SK-N-SH (cell line): ENCODE measurements around the gene GGACT. TPM values are rescaled to one million over a fixed set of nuclear protein-coding genes. Genes with fewer than 3 reads are reported as not detected.

Experiments used
- CTCF ChIA-PET: fragments of 300-600, 350-600 bp; formaldehyde crosslinking; extraction: SDS; loops from one replicate; lab custom pipeline; 2021; lab: Yijun Ruan, JAX
- POLR2A ChIA-PET: fragments of 350-600 bp; sonication (Branson Sonifier 250); formaldehyde crosslinking; extraction: SDS; loops from one replicate; lab custom pipeline; 2020; ENCODE audit warnings: antibody characterized with exemption, inconsistent platforms; lab: Yijun Ruan, JAX
- DNase-seq: peaks from one replicate; pipeline ENCODE4 v3.0.0; 2012
- H2AFZ ChIP-seq: fragments of 200-600 bp; sonication (generic); 2 replicates; pipeline ENCODE4 v1.8.1; 2016; ENCODE audit warnings: antibody characterized with exemption, mild to moderate bottlenecking, low read depth
- H3F3A ChIP-seq: fragments of 200-600 bp; sonication (generic); replicated peaks from 2 replicates; pipeline ENCODE3; 2016; ENCODE audit warnings: antibody characterized with exemption, mild to moderate bottlenecking; ENCODE audit not compliant: insufficient read depth
- H3K27ac ChIP-seq, 2 experiments: fragments of 200-500 bp in 1 of 2; fragments of 200-600 bp in 1 of 2; sonication (Bioruptor generic) in 1 of 2; sonication (generic), shearing (Covaris generic) in 1 of 2; 2 replicates each; pipeline versions ENCODE4 v1.5.1 to v1.6.1; 2014 to 2016; ENCODE audit warnings: low read depth in 2 of 2, inconsistent platforms in 1 of 2, low read length in 1 of 2, mild to moderate bottlenecking in 1 of 2, mixed read lengths in 1 of 2
- H3K27me3 ChIP-seq: fragments of 200-600 bp; sonication (generic), shearing (Covaris generic); 2 replicates; pipeline ENCODE4 v1.6.1; 2016; ENCODE audit warnings: mixed run types; ENCODE audit not compliant: insufficient read depth
- H3K36me3 ChIP-seq, 2 experiments: fragments of 200-500 bp in 1 of 2; fragments of 200-600 bp in 1 of 2; sonication (Bioruptor generic) in 1 of 2; sonication (generic) in 1 of 2; replicated peaks in 1 of 2; 2 replicates each; pipeline versions ENCODE3 to v1.5.1; 2014 to 2016; ENCODE audit warnings: low read length in 1 of 2, mild to moderate bottlenecking in 1 of 2; ENCODE audit not compliant: insufficient read depth in 2 of 2, control insufficient read depth in 1 of 2
- H3K4me1 ChIP-seq, 2 experiments: fragments of 200-500 bp in 1 of 2; fragments of 200-600 bp in 1 of 2; sonication (Bioruptor generic) in 1 of 2; sonication (generic), shearing (Covaris generic) in 1 of 2; 2 replicates each; pipeline versions ENCODE4 v1.5.1 to v1.6.1; 2014 to 2016; ENCODE audit warnings: low read depth in 1 of 2, low read length in 1 of 2, mixed run types in 1 of 2; ENCODE audit not compliant: insufficient read depth in 2 of 2, control insufficient read depth in 1 of 2
- H3K4me2 ChIP-seq: fragments of 200-600 bp; sonication (generic), shearing (Covaris generic); 2 replicates; pipeline ENCODE4 v1.6.1; 2017; ENCODE audit warnings: mixed run types
- H3K4me3 ChIP-seq, 2 experiments: fragments of 200-500 bp in 1 of 2; fragments of 200-600 bp in 1 of 2; sonication (Bioruptor generic) in 1 of 2; sonication (generic), shearing (Covaris generic) in 1 of 2; 2 replicates each; pipeline versions ENCODE4 v1.5.1 to v1.8.1; 2014 to 2016; ENCODE audit warnings: low read depth in 2 of 2, inconsistent platforms in 1 of 2, low read length in 1 of 2, mild to moderate bottlenecking in 1 of 2, mixed read lengths in 1 of 2, moderate library complexity in 1 of 2
- H3K79me2 ChIP-seq: fragments of 200-600 bp; sonication (generic); 2 replicates; pipeline ENCODE4 v1.8.1; 2017; ENCODE audit warnings: mild to moderate bottlenecking; ENCODE audit not compliant: insufficient read depth
- H3K9ac ChIP-seq: fragments of 200-600 bp; sonication (generic); 2 replicates; pipeline ENCODE4 v1.6.1; 2017; ENCODE audit warnings: mixed run types
- H3K9me2 ChIP-seq: fragments of 200-600 bp; sonication (generic); 2 replicates; pipeline ENCODE4 v1.6.1; 2017; ENCODE audit warnings: mixed run types
- H3K9me3 ChIP-seq: fragments of 200-600 bp; sonication (generic); 2 replicates; pipeline ENCODE4 v1.6.1; 2017; ENCODE audit warnings: mixed run types, mild to moderate bottlenecking, moderate library complexity
- H4K20me1 ChIP-seq: fragments of 200-600 bp; sonication (generic); 2 replicates; pipeline ENCODE4 v1.6.1; 2017; ENCODE audit warnings: mild to moderate bottlenecking, mixed run types; ENCODE audit not compliant: insufficient read depth
- FOXM1 ChIP-seq: IDR thresholded peaks from 2 replicates; pipeline ENCODE4 v1.4.0; 2012; ENCODE audit warnings: low read depth, mild to moderate bottlenecking
- GATA2 ChIP-seq: sonication (generic); formaldehyde crosslinking; IDR thresholded peaks from 2 replicates; pipeline ENCODE4 v1.5.0; 2020; ENCODE audit warnings: mild to moderate bottlenecking, missing genetic modification reagents
- JUND ChIP-seq: IDR thresholded peaks from 2 replicates; pipeline ENCODE4 v1.4.0; 2012
- MEF2A ChIP-seq: IDR thresholded peaks from 2 replicates; pipeline ENCODE4 v1.4.0; 2012; ENCODE audit warnings: low read depth, borderline replicate concordance
- MXI1 ChIP-seq: IDR thresholded peaks from 2 replicates; pipeline ENCODE4 v1.6.1; 2012; ENCODE audit warnings: mild to moderate bottlenecking, low read depth, low read length, improper control_type of control experiment
- NFIC ChIP-seq: IDR thresholded peaks from 2 replicates; pipeline ENCODE4 v1.4.0; 2012; ENCODE audit warnings: borderline replicate concordance
- POLR2AphosphoS5 ChIP-seq: IDR thresholded peaks from 2 replicates; pipeline ENCODE4 v1.6.1; 2012; ENCODE audit warnings: low read depth, low read length
- RCOR1 ChIP-seq: fragments of 150-350 bp; IDR thresholded peaks from 2 replicates; pipeline ENCODE4 v1.6.1; 2017; ENCODE audit warnings: antibody characterized with exemption, low read length
- RXRA ChIP-seq: IDR thresholded peaks from 2 replicates; pipeline ENCODE4 v1.4.0; 2012; ENCODE audit warnings: low read depth, mild to moderate bottlenecking, borderline replicate concordance
- SIN3A ChIP-seq: IDR thresholded peaks from 2 replicates; pipeline ENCODE4 v1.6.1; 2012; ENCODE audit warnings: low read depth, mild to moderate bottlenecking, low read length, moderate library complexity, borderline replicate concordance
- SMC3 ChIP-seq: IDR thresholded peaks from 2 replicates; pipeline ENCODE4 v1.6.1; 2012; ENCODE audit warnings: low read depth, low read length, improper control_type of control experiment
- TAF1 ChIP-seq: IDR thresholded peaks from 2 replicates; pipeline ENCODE4 v1.6.1; 2012; ENCODE audit warnings: low read depth, mild to moderate bottlenecking, low read length, moderate library complexity, borderline replicate concordance
- TCF12 ChIP-seq: IDR thresholded peaks from 2 replicates; pipeline ENCODE4 v1.4.0; 2012
- YY1 ChIP-seq: IDR thresholded peaks from 2 replicates; pipeline ENCODE4 v1.4.0; 2012; ENCODE audit warnings: low read depth, mild to moderate bottlenecking
- WGBS: methylation state at CpG from one replicate; pipeline ENCODE4 v1.1.6; 2017; ENCODE audit warnings: low lambda C conversion rate; 5-methylcytosine and 5-hydroxymethylcytosine counted together
- polyA plus RNA-seq, 3 experiments: library from polyadenylated mRNA; depleted of rRNA; stranded (reverse); fragments of >200 nt; gene quantifications; 2 replicates each; pipeline ENCODE4 v1.2.3, GENCODE V29; 2012
- TF ChIP-seq, protein P1 (sequence below): IDR thresholded peaks from 2 replicates; pipeline ENCODE4 v1.6.1; 2012; ENCODE audit warnings: mild to moderate bottlenecking, low read depth, low read length, moderate library complexity
- TF ChIP-seq, protein P2 (sequence below): fragments of 150-350 bp; IDR thresholded peaks from 2 replicates; pipeline ENCODE4 v1.6.1; 2016; ENCODE audit warnings: mild to moderate bottlenecking, low read depth, low read length
- TF ChIP-seq, protein P3 (sequence below): fragments of 200-600 bp; sonication (generic); IDR thresholded peaks from 2 replicates; pipeline ENCODE4 v1.6.1; 2017; ENCODE audit warnings: antibody characterized with exemption, mild to moderate bottlenecking, moderate library complexity
- TF ChIP-seq, protein P4 (sequence below): IDR thresholded peaks from 2 replicates; pipeline ENCODE4 v1.4.0; 2012; ENCODE audit warnings: low read depth, borderline replicate concordance
- TF ChIP-seq, protein P5 (sequence below): IDR thresholded peaks from 2 replicates; pipeline ENCODE4 v1.4.0; 2012; ENCODE audit warnings: low read depth
- TF ChIP-seq, protein P6 (sequence below): IDR thresholded peaks from 2 replicates; pipeline ENCODE4; 2012

GGACT gene
- polyA plus RNA-seq, 1 of the 3 experiments (the other 2 are of a cell fraction) = 7.1 TPM

DNA sequence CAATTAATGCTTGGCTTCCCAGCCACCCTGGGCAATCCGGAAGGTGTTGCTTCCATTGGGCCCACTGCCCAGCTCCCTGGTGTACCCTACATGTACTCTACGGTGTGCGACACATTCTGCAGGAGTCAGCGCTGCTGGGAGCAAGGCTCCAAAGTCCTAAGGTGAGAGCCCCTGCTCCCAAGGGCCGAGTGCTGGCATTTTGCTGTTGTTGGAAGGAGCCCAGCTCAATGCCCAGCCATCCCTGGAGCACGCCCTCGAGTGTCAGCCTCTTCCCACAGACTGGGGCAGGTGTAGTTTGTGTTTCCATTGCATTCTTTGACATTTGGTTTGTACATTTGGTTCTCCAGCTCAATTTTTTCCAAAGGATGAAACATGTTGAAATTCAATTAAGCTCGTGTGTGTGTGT is 64.6 kb downstream of the GGACT start:
- CTCF ChIA-PET = interaction anchor here (1.4 to 4.1 kb wide), 4 partner anchors 9 to 608 kb away, joined by 3 to 26 read pairs (median 6); no protein-coding TSS in a partner anchor
- no peak overlapping the region for H3K9ac ChIP-seq
- H2AFZ ChIP-seq = no peak overlapping the region
- no peak for DNase-seq
- H3K79me2 ChIP-seq = no peaks in the 10 kb centered on the region
- TF ChIP-seq SMC3 (no peak), MXI1 (no peak), FOXM1 (no peak), GATA2 (CRISPR knock-in tag) (no peak), JUND (no peak), RCOR1 (no peak), SIN3A (no peak), NFIC (no peak), POLR2AphosphoS5 (no peak), MEF2A (no peak), YY1 (no peak), TCF12 (no peak), TAF1 (no peak), RXRA (no peak)
- TF ChIP-seq, protein P1, sequence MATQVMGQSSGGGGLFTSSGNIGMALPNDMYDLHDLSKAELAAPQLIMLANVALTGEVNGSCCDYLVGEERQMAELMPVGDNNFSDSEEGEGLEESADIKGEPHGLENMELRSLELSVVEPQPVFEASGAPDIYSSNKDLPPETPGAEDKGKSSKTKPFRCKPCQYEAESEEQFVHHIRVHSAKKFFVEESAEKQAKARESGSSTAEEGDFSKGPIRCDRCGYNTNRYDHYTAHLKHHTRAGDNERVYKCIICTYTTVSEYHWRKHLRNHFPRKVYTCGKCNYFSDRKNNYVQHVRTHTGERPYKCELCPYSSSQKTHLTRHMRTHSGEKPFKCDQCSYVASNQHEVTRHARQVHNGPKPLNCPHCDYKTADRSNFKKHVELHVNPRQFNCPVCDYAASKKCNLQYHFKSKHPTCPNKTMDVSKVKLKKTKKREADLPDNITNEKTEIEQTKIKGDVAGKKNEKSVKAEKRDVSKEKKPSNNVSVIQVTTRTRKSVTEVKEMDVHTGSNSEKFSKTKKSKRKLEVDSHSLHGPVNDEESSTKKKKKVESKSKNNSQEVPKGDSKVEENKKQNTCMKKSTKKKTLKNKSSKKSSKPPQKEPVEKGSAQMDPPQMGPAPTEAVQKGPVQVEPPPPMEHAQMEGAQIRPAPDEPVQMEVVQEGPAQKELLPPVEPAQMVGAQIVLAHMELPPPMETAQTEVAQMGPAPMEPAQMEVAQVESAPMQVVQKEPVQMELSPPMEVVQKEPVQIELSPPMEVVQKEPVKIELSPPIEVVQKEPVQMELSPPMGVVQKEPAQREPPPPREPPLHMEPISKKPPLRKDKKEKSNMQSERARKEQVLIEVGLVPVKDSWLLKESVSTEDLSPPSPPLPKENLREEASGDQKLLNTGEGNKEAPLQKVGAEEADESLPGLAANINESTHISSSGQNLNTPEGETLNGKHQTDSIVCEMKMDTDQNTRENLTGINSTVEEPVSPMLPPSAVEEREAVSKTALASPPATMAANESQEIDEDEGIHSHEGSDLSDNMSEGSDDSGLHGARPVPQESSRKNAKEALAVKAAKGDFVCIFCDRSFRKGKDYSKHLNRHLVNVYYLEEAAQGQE = no peak
- TF ChIP-seq, protein P2, sequence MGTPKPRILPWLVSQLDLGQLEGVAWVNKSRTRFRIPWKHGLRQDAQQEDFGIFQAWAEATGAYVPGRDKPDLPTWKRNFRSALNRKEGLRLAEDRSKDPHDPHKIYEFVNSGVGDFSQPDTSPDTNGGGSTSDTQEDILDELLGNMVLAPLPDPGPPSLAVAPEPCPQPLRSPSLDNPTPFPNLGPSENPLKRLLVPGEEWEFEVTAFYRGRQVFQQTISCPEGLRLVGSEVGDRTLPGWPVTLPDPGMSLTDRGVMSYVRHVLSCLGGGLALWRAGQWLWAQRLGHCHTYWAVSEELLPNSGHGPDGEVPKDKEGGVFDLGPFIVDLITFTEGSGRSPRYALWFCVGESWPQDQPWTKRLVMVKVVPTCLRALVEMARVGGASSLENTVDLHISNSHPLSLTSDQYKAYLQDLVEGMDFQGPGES = no peak
- TF ChIP-seq, protein P3, sequence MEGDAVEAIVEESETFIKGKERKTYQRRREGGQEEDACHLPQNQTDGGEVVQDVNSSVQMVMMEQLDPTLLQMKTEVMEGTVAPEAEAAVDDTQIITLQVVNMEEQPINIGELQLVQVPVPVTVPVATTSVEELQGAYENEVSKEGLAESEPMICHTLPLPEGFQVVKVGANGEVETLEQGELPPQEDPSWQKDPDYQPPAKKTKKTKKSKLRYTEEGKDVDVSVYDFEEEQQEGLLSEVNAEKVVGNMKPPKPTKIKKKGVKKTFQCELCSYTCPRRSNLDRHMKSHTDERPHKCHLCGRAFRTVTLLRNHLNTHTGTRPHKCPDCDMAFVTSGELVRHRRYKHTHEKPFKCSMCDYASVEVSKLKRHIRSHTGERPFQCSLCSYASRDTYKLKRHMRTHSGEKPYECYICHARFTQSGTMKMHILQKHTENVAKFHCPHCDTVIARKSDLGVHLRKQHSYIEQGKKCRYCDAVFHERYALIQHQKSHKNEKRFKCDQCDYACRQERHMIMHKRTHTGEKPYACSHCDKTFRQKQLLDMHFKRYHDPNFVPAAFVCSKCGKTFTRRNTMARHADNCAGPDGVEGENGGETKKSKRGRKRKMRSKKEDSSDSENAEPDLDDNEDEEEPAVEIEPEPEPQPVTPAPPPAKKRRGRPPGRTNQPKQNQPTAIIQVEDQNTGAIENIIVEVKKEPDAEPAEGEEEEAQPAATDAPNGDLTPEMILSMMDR = no peak
- TF ChIP-seq, protein P4, sequence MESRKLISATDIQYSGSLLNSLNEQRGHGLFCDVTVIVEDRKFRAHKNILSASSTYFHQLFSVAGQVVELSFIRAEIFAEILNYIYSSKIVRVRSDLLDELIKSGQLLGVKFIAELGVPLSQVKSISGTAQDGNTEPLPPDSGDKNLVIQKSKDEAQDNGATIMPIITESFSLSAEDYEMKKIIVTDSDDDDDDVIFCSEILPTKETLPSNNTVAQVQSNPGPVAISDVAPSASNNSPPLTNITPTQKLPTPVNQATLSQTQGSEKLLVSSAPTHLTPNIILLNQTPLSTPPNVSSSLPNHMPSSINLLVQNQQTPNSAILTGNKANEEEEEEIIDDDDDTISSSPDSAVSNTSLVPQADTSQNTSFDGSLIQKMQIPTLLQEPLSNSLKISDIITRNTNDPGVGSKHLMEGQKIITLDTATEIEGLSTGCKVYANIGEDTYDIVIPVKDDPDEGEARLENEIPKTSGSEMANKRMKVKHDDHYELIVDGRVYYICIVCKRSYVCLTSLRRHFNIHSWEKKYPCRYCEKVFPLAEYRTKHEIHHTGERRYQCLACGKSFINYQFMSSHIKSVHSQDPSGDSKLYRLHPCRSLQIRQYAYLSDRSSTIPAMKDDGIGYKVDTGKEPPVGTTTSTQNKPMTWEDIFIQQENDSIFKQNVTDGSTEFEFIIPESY = no peak
- TF ChIP-seq, protein P5, sequence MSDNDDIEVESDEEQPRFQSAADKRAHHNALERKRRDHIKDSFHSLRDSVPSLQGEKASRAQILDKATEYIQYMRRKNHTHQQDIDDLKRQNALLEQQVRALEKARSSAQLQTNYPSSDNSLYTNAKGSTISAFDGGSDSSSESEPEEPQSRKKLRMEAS = no peak
- TF ChIP-seq, protein P6, sequence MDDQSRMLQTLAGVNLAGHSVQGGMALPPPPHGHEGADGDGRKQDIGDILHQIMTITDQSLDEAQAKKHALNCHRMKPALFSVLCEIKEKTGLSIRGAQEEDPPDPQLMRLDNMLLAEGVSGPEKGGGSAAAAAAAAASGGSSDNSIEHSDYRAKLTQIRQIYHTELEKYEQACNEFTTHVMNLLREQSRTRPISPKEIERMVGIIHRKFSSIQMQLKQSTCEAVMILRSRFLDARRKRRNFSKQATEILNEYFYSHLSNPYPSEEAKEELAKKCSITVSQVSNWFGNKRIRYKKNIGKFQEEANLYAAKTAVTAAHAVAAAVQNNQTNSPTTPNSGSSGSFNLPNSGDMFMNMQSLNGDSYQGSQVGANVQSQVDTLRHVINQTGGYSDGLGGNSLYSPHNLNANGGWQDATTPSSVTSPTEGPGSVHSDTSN = no peak
- TF ChIP-seq, all 33 proteins: peak for 0
- Histone ChIP-seq H3K36me3 (peaks cover 0 to 19% of the 10 kb centered on the region in 2 experiments), H4K20me1 (no peaks in the 10 kb centered on the region), H3K4me2 (no peak overlapping the region), H3F3A (no peaks in the 10 kb centered on the region), H3K4me1 (peaks cover 4 to 6% of the 10 kb centered on the region in 2 experiments; a peak in 2 of 4 replicates), H3K27ac (no peak overlapping the region), H3K9me3 (no peaks in the 10 kb centered on the region), H3K27me3 (no peaks in the 10 kb centered on the region), H3K4me3 (no peak overlapping the region), H3K9me2 (no peaks in the 10 kb centered on the region)
- WGBS = 36% methylated on average over 1 of the region's 8 CpGs
- POLR2A ChIA-PET = no interaction called here
